ENCODE data around the gene VEZT.

VEZT gene

GRCh38 chr12:95200128-95200894, 17.3 kb upstream of the VEZT start:
- no peak for DNase-seq

- DNase-seq = no peak
These were observed 16.4 kb upstream of the VEZT start for GRCh38 chr12:95201056-95201670.

GRCh38 chr12:95202691-95203486, 14.7 kb upstream of the VEZT start:
- DNase-seq = no peak

DNA sequence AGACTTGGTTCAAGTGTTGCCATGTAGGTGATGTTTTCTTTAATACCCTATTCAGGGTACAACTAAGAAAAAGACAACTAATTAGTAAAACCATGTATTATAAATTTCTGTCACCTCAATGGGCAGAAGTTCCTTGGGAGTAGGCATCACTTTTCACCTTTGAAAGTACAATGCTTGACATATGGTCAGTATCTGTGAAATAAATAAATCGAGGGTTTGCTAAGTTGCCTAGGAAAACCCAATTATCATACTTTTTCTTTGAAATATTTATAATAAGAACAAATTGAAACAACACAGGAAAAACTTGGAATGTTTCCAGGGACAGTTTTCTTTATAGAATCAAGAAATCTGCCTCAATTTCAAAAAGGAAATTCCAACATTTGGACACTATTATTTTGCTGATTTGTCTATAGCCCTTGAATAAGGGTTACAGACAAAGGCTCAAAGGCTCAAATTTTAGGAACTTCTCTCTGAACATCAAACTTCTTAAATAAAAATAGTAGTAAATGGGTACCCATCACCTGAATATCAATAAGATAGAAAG, 14.0 kb upstream of the VEZT start:
- DNase-seq = no peak

DNA sequence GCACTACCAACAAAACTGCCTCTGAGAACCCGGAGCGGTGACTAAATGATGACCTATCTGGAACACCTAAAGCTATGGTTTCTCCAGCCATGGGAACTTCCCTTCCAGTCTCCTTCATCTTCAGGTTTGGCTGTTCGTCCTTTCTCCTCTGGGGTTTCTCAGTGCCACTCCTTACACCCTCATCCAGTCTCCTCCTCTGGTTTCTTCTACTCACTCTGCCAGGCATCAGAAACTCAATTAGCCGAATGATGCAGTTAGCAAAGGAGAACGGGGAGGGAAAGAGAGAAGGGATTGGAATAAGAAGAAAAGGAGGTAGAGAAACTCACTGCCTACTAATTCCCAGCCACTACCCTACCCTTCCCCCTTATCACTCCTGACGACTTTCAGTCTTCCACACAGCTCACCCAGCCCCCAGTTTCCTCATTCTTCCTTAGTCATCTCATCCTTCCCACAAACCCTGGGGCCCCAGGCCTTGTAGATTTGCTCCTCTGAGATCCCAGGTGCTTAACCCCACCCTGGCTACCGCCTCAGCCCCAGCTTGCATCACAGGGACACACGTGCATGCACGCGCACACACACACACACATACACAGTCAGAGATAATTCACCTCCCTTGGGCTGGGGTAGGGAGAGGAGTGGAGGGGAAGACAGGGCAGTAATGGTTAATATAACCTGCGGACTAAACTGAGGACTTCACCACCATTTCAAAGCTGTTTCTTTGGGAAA, 13.3 kb upstream of the VEZT start:
- no peak for DNase-seq

DNA sequence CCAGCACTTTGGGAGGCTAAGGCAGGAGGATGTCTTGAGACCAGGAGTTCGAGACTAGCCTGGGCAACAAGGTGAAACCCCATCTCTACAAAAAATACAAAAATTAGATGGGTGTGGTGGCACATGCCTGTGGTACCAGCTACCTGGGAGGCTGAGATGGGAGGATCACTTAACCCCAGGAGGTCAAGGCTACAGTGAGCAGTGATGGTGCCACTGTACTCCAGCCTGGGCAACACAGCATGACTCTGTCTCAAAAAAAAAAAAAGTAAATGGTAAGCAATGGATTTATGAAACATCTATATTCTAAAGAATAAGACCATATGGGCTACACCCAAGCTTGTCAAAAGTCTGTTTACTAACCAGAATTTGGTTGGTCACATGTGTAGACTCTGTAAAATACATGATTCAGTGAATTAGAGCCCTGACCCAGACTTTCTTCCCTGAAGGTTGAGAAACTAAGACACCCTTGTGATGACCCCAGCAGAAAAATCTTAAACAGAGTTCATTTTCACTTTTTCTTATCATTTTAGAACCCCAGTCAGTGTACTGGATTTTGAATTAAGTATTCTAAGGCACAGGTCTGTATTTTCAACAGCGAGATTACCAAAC, 12.5 kb upstream of the VEZT start:
- no peak for DNase-seq

DNA sequence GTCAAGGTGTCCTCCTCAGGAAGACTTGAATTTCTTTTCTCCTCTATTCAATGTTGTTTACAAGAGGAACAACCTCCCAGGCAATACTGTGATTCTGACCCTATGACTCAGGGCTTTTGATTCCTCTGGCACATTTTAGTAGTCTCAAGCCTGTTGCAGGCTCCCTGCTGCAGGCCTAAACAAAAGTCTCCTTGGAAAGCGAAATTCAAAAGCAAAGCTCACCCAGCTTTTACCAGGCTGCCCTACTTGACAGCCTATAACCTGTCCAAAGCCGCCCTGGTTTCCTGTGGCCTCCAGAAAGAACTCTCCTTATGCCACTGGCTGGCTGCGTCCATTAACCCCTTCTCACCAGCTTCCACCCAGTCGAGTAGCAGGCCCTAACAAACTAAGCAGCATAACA, 11.9 kb upstream of the VEZT start:
- no peak for DNase-seq

DNA sequence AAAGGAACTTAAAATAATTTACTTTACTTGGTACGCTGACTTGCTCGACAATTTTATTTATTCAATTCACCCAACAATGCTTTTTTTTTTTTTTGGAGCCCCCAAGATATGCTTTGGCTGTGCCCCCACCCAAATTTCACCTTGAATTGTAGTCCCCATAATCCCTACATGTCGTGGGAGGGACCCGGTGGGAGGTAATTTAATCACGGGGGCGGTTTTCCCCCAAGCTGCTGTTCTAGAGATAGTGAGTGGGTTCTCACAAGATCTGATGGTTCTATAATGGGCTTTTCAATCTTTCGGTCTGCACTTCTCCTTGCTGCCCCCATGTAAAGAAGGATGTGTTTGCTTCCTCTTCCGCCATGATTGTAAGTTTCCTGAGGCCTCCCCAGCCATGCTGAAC, 10.7 kb upstream of the VEZT start:
- DNase-seq = no peak

- DNase-seq = no peak
These were observed 10.2 kb upstream of the VEZT start for GRCh38 chr12:95207407-95207806.

- DNase-seq = no peak
These were observed 8.9 kb upstream of the VEZT start for GRCh38 chr12:95208678-95209077.

GRCh38 chr12:95212586-95212985, 5.0 kb upstream of the VEZT start:
- DNase-seq = no peak

DNA sequence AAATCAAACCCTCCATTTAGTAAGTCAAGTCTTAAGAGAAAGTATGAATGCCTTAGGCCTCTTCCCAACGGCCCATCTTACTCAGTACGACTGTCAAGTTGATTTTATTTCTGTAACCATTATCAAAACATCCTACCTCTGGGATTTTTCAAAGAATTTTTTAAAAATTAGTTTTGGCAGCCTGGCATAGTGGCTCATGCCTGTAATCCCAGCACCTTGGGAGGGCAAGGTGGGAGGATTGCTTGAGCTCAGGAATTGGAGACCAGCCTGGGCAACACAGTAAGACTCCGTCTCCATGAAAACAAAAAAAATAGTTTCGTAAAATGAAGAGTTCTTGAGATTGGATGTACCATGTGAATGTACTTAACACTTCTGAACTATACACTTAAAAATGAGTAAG, 4.5 kb upstream of the VEZT start:
- no peak for DNase-seq

DNA sequence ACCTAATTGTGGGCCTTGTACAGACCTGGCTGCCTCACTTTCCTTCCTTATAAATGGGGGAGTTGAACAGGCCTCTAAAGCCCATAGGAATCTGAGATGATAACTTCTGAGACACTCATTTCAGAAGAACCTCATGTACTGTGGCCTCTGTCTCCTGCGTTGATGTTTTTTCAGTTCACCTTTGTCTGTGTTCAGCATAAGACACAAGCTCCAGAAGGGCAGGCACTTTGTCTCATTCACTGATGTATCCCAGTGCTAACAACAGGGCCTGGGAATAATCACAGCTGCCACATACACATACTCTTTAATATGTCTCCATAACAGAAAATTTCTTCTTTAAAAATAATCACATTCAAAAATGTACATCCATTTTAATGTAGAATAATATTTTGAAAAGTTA, 3.7 kb upstream of the VEZT start:
- DNase-seq = no peak

GRCh38 chr12:95214466-95214865, 3.1 kb upstream of the VEZT start:
- DNase-seq = no peak

DNA sequence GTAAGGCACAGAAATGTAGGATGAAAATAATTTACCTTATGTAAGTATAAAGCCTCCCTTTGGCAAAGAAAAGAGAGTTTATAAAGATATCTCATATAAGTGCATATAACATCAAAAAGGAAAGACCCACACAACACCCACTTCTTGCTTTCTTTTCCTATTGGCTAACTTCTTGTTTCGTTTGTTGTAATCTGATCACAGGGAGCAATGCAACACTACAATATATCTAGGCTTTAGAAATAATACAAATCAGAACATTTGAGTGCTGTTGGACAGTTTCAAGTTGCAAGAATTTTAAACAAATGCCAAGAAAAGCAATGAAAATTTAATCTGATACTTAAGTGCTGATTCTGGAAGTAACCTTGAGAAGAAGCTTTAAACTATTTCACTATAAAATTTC, 1.7 kb upstream of the VEZT start:
- DNase-seq = no peak

GRCh38 chr12:95216711-95217376, 763 bp upstream of the VEZT start:
- DNase-seq = no peak

DNA sequence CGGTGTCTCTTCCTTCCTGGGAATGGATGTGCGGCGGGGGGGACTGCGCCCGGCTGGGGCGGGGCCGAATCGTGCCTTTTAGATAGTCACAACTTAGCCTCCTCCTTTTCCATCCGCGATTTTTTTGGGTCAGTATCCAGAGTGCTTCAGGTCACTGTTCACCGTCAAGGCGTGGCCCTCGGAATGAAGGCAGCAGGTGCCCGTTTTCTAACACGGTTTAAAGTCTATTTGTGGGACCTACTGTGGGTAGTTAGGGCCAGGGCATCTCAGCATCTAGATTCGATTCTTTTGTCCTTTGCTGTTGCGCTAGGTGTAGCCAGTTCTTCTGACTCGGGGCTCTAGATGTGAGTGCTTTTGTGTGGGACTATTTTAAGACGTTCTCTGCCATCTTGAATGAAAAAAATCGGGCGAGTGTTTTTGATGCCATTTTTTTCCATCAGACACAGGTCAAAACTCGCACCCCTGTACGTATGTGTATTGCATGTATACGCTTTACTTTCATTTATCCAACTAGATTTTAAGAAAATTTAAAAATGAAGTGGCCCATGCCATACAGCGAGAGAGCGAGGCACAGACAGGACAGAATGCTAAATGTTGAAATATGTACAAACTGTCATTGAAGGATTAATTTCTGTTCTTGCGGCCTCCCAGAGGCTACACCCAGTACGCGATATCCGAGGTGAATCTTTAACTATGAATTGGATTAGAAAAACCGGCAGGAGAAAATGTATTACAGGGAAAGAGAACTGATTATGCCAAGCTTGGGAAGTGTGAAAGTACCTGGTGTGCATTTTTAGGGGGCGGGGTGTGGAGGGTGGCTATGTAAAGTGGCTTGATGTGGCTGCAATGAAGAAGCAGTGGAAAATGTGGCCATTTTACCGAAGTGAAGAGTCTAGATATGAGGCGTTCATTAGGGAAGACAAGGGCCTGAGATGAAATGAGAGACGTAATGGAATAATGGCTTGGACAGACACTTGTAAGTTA, 835 bp downstream of the VEZT start:
- peak; percentile 88 for DNase-seq

DNA sequence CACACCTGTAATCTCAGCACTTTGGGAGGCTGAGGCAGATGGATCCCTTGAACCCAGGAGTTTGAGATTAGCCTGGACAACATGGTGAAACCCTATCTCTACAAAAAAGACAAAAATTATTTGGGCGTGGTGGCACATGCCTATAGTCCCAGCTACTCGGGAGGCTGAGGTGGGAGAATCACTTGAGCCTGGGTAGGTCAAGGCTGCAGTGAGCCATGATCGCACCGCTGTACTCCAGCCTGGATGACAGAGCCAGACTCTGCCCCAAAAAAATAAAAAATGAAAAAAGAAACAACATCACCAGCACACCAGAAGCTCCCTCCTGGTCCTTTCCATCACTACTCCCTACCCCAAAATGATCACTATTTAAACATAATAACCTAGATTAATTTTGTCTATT, 2.6 kb downstream of the VEZT start:
- no peak for DNase-seq

DNA sequence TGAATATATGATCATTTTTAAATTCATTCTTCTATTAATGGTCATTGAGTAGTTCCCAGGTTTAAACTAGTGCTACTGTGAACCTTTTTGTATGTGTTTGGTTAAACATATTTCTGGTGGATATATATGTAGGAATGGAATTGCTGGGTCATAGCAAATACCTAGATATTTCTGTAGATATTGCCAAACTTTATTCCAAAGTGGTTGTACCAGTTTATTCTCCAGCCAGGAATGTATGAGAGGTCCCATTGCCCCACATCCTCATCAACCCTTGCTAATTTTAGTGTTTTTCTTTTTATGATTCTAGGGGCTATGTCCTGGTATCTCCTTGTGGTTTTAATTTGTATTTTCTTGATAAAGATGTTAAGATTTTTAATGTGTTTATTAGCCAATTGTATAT, 3.1 kb downstream of the VEZT start:
- no peak for DNase-seq
